HUDEP-2 (cell line): ENCODE results near the gene ACY1.
A peak's percentile ranks its signal among the peaks of the same experiment; 100 is the strongest.

Source experiments
- DNase-seq, 76 experiments: peaks; one replicate each; lab custom pipeline; 2025; ENCODE audit not compliant: unreplicated experiment in 76 of 76; lab: John Stamatoyannopoulos, UW

The ACY1 gene

DNA sequence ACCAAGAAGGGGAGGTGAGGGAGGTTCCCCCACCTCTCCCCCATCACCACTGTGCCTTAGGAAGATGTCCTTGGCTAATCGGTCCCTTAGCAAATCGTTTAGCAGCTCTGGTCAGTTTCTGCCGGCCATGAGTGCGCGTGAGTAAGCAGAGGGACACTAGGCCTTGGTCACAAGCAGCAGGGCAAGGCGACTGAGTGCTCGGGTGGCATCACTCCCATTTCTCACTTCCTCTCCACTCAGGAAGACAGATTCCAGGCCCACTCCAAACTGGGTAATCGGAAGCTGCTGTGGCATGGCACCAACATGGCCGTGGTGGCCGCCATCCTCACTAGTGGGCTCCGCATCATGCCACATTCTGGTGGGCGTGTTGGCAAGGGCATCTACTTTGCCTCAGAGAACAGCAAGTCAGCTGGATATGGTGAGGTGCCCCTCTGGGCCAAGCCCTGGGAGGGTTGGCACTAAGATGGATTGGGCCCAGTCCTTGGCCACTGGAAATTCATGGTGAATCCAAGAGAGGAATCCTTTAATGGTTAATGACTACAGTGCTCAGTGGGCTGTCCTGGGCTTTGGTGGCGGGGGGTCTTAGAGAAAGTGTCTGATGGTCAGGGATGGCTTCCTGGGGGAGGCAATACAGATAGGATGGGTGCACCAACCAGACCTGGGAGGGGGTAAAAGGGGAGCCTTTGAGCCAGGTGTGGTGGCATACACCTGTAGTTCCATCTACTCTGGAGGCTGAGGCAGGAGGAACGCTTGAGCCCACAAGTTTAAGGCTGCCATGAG lies 37.2 kb upstream of the ACY1 start:
- DNase-seq, result no peak

DNA sequence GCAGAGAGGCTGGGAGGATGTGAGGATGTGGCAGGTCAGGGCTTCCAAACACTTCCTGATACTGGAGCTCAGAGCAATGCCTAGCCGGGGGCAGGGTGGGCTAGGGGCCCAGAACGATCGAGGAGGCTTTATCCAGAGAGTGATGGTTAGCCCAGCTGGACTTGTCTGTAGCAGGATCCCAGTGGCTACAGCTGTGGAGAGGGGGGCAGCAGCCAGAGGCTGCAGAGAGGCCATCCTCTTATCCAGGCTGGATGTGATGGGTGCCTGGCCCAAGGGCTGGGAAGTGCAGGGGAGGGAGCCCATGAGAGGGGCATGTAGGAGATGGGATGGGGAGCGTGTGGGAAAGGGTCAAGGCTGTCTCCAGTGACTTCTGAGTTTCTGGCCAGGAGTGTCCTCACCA lies 36.5 kb upstream of the ACY1 start:
- DNase-seq, result no peak

GRCh38 chr3:51947215-51947900 lies 36.0 kb upstream of the ACY1 start:
- DNase-seq, result no peak

DNA sequence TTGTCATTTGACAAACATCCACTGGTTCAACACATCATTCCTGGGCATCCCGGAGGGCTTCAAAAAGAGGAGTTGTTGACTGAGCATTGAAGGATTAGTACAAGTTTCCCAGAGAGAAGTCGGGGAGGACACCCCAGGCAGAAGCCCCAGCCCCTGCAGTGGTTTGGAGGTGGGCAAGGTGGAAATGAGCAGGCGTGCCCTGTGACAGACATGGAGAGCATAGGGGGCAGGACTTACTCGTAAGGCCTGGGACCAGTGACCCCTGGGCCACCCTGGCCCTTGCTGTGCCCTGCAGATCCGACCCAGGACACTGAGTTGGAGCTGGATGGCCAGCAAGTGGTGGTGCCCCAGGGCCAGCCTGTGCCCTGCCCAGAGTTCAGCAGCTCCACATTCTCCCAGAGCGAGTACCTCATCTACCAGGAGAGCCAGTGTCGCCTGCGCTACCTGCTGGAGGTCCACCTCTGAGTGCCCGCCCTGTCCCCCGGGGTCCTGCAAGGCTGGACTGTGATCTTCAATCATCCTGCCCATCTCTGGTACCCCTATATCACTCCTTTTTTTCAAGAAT lies 35.2 kb upstream of the ACY1 start:
- DNase-seq, result no peak

DNA sequence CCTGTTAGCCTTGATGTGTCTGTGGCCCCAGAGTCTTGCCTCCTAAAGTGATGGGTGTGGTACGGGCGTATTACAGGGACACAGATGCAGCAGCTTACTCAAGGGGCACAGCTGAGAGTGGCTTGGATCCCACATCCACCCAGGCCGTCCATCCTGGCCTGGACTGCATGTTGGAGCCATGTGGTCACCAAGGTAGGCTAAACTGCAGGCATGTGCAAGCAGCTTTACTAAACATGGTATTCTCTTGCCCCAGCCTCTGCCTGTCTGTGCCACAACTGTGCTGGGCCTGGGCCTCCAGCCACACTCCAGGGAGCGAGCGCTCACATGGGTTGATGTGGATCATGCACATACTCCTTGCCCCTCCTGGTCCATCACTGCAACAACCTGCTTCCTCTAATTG lies 34.2 kb upstream of the ACY1 start:
- no peak for DNase-seq

DNA sequence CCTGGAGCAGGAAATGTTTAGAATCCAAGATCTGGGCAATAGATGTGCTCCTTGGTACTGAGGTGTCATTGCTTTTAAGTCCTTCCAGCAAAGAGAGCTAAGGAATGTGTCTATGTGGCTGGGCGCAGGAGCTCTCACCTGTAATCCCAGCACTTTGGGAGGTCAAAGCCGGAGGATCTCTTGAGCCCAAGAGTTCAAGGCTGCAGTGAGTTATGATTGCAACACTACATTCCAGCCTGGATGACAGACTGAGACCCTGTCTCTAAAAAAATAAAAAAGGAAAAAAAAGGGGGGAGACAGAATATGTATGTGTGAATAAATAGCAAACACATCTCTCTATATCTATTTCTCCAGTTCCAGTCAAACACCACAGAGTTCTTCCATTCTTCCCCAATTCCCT lies 32.4 kb upstream of the ACY1 start:
- no peak for DNase-seq

- no peak for DNase-seq
These were observed 29.9 kb upstream of the ACY1 start for GRCh38 chr3:51953445-51953844.

DNA sequence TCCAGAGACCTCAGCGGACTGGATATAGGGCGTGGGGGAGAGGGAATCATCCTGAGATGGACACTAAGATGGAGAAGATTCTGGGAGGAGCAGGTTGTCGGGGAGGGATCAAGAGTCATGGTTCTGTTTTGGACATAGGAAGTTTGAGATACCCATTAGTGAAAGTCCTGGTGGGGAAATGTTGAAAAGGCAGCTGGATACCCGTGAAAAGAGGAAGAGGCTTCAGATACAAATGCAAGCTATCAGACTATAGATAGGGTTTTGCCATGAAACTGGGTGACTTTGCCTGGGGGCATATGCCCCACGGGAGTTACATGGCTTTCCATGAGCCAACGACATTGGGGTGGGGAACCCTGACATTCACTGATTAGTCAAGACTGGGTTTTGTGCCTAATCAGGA lies 29.2 kb upstream of the ACY1 start:
- no peak for DNase-seq

DNA sequence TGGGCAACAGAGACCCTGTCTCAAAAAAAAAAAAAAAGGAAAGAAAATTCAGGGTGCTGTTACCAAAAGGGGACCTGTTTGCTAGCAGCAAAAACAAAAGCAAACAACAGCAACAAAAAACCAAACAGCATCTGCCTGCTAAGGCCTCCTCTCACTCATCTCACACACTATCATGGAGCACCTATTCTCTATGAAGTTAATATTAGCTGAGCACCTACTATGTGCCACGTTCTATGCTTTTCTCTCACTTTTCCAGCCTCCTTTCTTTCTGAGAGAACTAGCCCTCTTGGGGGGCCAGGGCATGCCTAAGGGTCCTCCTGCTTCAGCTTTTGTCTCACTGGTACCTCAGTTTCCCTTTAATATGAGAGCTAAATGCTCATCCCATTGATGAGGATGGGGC lies 28.6 kb upstream of the ACY1 start:
- DNase-seq, result no peak

- DNase-seq, result no peak
These were observed 28.0 kb upstream of the ACY1 start, which contains the start of gene GPR62 for GRCh38 chr3:51955175-51955892. TSS of gene GPR62 (plus strand) at chr3:51955381. CDS start at chr3:51955653, 272 bp downstream.

DNA sequence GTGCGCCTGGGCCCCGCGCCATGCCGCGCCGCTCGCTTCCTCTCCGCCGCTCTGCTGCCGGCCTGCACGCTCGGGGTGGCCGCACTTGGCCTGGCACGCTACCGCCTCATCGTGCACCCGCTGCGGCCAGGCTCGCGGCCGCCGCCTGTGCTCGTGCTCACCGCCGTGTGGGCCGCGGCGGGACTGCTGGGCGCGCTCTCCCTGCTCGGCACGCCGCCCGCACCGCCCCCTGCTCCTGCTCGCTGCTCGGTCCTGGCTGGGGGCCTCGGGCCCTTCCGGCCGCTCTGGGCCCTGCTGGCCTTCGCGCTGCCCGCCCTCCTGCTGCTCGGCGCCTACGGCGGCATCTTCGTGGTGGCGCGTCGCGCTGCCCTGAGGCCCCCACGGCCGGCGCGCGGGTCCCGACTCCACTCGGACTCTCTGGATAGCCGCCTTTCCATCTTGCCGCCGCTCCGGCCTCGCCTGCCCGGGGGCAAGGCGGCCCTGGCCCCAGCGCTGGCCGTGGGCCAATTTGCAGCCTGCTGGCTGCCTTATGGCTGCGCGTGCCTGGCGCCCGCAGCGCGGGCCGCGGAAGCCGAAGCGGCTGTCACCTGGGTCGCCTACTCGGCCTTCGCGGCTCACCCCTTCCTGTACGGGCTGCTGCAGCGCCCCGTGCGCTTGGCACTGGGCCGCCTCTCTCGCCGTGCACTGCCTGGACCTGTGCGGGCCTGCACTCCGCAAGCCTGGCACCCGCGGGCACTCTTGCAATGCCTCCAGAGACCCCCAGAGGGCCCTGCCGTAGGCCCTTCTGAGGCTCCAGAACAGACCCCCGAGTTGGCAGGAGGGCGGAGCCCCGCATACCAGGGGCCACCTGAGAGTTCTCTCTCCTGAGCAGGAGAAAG lies 27.2 kb upstream of the ACY1 start:
- peak in 14 of 76 experiments; percentile 7 to 20 (median 15) for DNase-seq

DNA sequence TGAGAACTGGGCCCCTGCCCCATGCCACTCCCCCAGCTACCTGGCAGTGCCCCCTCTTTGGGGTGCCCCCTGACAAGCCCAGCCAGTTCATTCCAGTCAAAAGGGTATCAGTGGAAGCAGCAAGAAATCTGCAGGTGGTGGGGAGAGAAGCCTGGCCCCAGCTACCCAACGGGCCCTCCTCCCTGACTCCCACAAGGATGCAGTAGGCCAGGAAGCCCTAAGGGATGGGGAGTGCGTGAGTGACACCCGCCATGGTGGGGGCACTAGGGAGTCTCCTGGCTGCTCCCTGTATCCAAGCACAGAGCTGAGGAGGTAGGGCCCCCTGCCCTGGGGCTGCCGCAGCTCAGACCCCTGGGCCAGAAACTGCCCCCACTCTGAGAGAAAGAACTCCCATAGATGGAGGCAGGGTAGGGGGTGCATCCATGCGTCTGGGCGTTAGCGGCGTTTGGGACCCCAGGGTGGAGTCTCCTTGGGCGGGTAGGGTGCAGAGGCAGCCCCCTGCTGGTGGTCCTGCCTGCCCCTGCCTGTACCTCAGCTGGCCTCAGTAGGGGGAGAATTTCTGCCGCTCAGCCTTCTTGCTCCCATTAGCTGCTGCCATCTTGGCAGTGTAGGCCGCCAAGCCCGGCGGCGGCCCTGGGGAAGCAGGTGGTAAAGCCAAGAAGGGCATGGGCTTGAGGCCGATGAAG lies 25.7 kb upstream of the ACY1 start:
- no peak for DNase-seq

- no peak for DNase-seq
These were observed 24.5 kb upstream of the ACY1 start for GRCh38 chr3:51958603-51959521.

DNA sequence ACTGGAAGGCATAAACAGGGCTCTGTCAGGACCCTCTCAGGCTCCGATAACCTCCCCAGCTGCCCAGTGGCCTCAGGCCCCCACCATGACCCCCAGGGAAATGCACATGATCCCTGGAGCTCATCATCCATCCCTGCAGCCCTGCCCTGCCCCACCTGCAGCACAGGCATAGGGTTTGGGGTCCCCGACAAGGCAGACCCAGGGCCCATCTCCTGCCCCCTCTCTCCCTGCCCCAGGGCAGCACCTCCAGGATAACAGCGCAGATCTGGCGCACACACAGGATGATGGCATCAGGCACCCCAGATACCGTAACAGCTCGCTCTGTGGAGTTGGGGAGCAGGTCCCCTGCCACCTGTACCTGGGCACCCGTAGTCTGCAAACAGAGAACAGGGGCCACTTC lies 23.7 kb upstream of the ACY1 start:
- DNase-seq, result no peak

DNA sequence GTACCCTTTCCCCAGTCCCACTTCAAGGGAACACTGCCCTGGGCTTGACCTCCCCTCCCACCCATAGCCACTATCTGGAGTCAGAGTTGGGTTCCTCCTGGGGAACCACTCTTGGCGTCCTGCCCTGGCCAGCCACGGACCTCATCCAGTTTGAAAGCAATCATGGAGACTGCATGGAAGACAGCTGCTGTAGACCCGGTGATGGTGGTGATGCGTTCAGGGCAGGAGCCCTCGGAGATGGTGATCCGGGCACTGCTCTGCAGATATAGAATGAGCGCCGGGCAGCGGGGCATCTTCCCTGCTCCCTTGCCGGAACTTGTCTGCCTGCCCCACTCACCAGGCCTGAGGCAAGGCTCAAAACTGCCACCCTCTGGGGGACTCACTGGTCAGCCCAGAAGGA lies 22.9 kb upstream of the ACY1 start:
- no peak for DNase-seq

DNA sequence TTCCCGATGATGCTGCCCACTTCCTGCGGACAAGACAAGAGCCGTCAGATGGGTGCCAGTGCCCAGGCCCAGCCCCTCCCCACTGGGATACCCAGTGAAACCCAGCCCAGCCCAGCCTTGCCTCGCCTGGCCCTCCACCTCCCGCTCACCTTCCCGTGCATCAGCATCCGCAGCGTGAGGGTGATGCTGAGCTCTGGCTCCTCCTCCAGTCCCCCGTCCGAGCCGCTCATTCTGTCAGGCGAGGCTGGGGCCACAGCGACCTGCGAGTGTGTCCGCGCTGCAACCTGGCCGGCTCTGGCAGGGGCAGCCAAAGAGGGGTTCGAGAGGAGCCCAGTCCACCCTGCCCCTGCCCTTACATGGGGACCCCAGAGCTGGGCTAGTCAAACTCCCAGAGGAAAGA lies 22.3 kb upstream of the ACY1 start:
- DNase-seq, result no peak

DNA sequence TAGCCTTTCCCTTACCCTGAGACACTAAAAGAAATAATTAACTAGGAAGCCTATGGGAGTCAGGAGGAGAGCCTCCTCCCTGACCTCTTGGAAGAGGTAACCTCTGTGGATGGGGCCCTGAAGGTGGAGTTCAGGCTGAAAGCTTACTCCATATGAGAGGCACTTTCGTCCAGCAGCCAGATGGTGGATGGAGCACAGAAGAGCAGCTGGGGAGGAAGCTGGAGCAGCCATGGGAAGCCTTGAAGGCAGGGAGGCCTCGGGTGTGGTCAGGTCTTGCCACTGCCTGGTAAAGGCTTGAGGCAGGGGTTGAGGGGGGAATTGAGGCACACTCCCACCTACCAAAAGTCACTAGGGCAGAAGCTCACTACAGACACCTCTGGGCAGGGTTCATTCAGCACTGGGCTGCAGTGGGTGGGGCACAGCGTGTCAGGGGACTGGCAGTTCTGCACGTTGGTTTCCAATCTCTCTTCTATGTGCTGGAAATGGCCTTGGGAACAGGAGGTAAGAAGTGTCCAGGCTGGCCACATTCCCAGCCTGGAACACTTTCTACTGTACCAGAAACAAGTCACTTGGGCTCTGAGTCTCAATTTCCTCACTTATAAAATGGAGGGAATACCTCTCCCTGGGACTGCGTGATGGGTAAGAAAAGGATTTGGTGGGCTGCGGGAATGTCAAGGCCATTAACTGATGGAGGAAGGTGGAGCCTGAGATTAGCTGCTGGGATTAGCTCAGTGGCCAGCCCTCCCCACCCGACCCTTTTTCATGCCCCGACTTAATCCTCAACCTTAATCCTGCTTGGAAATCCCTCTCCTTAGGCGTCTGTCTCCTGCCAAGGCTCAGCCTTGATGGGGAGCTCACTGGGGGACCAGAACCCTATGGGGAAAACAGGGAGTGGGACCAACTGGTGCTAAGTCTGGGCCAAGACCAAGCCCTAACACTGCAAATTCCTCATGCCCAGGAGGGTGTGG lies 21.4 kb upstream of the ACY1 start:
- DNase-seq, result no peak
